Caco-2 (cell line): ENCODE results near the gene PARP11. TPM values are rescaled to one million over a fixed set of nuclear protein-coding genes. Genes with fewer than 3 reads are reported as not detected.

ENCODE experiments used
- BruUV-seq: library from RNA; stranded (reverse); fragments of 400-500 nt; replicated peaks from 2 replicates; lab custom pipeline; 2021; lab: Mats Ljungman, UMichigan
- CTCF ChIA-PET: fragments of 300-600 bp; sonication (Branson Sonifier 250); formaldehyde crosslinking; loops from one replicate; lab custom pipeline; 2022; ENCODE audit warnings: antibody characterized with exemption; lab: Charles Lee
- POLR2A ChIA-PET: fragments of 300-600 bp; sonication (Branson Sonifier 250); formaldehyde crosslinking; loops from one replicate; lab custom pipeline; 2022; ENCODE audit warnings: antibody characterized with exemption; lab: Charles Lee
- DNase-seq, 2 experiments: peaks; one replicate each; pipeline versions ENCODE4 v3.0.0 to v3.0.0-alpha.2; 2020 to 2022
- H3K27me3 ChIP-seq: replicated peaks from 2 replicates; pipeline ENCODE4 v1.6.0; 2011; ENCODE audit warnings: low read length; ENCODE audit not compliant: control insufficient read depth, insufficient read depth
- H3K36me3 ChIP-seq: 2 replicates; pipeline ENCODE4 v1.5.1; 2011; ENCODE audit warnings: low read length; ENCODE audit not compliant: control insufficient read depth, insufficient read depth
- H3K4me1 ChIP-seq: fragments of 250-450 bp; sonication (Bioruptor Pico); 2 replicates; pipeline ENCODE4 v1.5.1; 2020; ENCODE audit warnings: mild to moderate bottlenecking
- H3K4me3 ChIP-seq: 2 replicates; pipeline ENCODE4 v1.5.1; 2011; ENCODE audit warnings: low read depth, mild to moderate bottlenecking, control low read depth, low read length
- H3K9me3 ChIP-seq: fragments of 250-450 bp; sonication (Bioruptor Pico); 2 replicates; pipeline ENCODE4 v1.5.1; 2020; ENCODE audit warnings: mild to moderate bottlenecking, moderate library complexity
- H3K27ac Mint-ChIP-seq: one replicate; pipeline ENCODE4 v1.8.0; 2022; ENCODE audit warnings: mixed read lengths; ENCODE audit not compliant: unreplicated experiment
- H3K27me3 Mint-ChIP-seq: one replicate; pipeline ENCODE4 v1.8.0; 2022; ENCODE audit warnings: mixed read lengths; ENCODE audit not compliant: insufficient read depth, unreplicated experiment
- H3K36me3 Mint-ChIP-seq: one replicate; pipeline ENCODE4 v1.8.0; 2022; ENCODE audit warnings: mild to moderate bottlenecking, mixed read lengths; ENCODE audit not compliant: insufficient read depth, unreplicated experiment
- H3K4me1 Mint-ChIP-seq: one replicate; pipeline ENCODE4 v1.8.0; 2022; ENCODE audit warnings: low read depth, mixed read lengths; ENCODE audit not compliant: unreplicated experiment
- H3K4me3 Mint-ChIP-seq: one replicate; pipeline ENCODE4 v1.8.0; 2022; ENCODE audit warnings: mild to moderate bottlenecking, moderate library complexity, mixed read lengths; ENCODE audit not compliant: unreplicated experiment
- H3K9me3 Mint-ChIP-seq: one replicate; pipeline ENCODE4 v1.8.0; 2022; ENCODE audit warnings: mixed read lengths; ENCODE audit not compliant: unreplicated experiment
- CTCF ChIP-seq, 2 experiments: fragments of 200-600 bp in 1 of 2; IDR thresholded peaks; 1 replicate in 1 of 2; 2 replicates in 1 of 2; pipeline versions ENCODE4 v1.5.1 to v1.8.0; 2011 to 2022; ENCODE audit warnings: antibody characterized with exemption in 1 of 2, control low read depth in 1 of 2, inconsistent platforms in 1 of 2, low read depth in 1 of 2, low read length in 1 of 2, mild to moderate bottlenecking in 1 of 2, moderate library complexity in 1 of 2; ENCODE audit not compliant: insufficient read depth in 1 of 2, severe bottlenecking in 1 of 2, unreplicated experiment in 1 of 2
- intact Hi-C: fragments of 100-400 bp; cut with micrococcal nuclease; formaldehyde crosslinking; loops from one replicate; pipeline ENCODE4 v1.10.0; 2022; ENCODE audit not compliant: unreplicated experiment
- total RNA-seq: library from RNA; stranded (reverse); gene quantifications from 2 replicates; pipeline ENCODE4 v1.2.3, GENCODE V29; 2022

The PARP11 gene
- total RNA-seq, 1 experiment from 2014 or later = 18.1 TPM

DNA sequence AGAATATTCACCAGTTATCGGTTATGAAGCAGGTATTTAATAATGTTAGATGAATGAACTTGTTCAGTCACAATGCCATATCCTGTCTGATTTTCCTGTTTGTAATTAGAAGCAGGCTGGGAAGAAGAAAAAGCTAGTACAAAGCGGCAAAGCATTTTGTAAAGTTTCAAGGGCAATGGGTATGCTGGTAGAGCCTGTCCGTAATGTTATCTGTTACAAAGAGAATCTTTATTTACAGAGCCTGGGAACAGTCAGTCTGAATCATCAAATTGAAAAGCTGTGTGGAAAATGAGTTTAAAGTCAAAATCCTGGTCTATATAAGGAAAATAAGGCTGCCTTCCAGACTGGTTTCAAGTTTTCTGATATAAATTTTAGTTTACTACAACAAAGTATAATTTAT lies 40.5 kb downstream of the PARP11 start:
- H3K36me3 ChIP-seq = no peaks in the 10 kb centered on the region; the same call in 1 of the 2 replicates
- CTCF ChIA-PET = interaction anchor here (1.5 kb wide), 1 partner anchor 41 kb away, joined by 3 read pairs; the partner anchor contains the start of gene PARP11
- intact Hi-C loops = no loop called here
- no peaks in the 10 kb centered on the region for H3K27me3 Mint-ChIP-seq
- no peak for TF ChIP-seq CTCF (IDR thresholded peaks at IDR 0.05; ENCODE audit: insufficient read depth in 1 of 2, low read depth in 1 of 2, low read length in 1 of 2, severe bottlenecking in 1 of 2, unreplicated experiment in 1 of 2)
- H3K27me3 ChIP-seq = peaks cover 1% of the 10 kb centered on the region
- peaks cover 11% of the 10 kb centered on the region for H3K9me3 Mint-ChIP-seq
- no peak for DNase-seq
- POLR2A ChIA-PET = no interaction called here
- BruUV-seq = no TSS peak
- H3K9me3 ChIP-seq = no peaks in the 10 kb centered on the region
- peaks cover 6% of the 10 kb centered on the region for H3K36me3 Mint-ChIP-seq
- no peak overlapping the region for H3K27ac Mint-ChIP-seq
- no peak overlapping the region for H3K4me3 ChIP-seq
- H3K4me3 Mint-ChIP-seq = no peak overlapping the region
- peaks cover 17% of the 10 kb centered on the region for H3K4me1 Mint-ChIP-seq
- peaks cover 8% of the 10 kb centered on the region; the same call in 1 of the 2 replicates for H3K4me1 ChIP-seq

DNA sequence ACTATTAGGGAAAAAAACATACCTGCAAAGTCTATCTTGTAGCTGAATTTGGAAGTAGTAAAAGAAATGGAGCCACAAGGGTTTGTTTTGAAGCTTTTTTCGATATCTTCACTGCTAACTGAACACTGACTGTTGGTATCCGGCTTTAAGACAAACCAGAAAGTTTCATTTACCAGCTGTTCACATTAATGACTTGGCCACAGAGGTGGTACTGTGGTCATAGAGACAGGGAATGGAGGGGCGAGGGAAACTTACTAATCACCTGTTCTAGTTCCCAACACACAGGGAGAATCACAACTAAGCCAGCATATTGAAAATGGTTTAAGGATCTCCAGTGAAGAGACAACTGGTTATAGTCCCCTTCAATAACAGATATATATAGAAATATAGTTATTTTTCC lies 44.3 kb downstream of the PARP11 start:
- Mint-ChIP-seq H3K27me3 (no peaks in the 10 kb centered on the region), H3K9me3 (no peaks in the 10 kb centered on the region), H3K4me1 (no peaks in the 10 kb centered on the region), H3K27ac (no peak overlapping the region), H3K36me3 (no peaks in the 10 kb centered on the region), H3K4me3 (no peak overlapping the region)
- intact Hi-C loops = no loop called here
- no peaks in the 10 kb centered on the region; the same call in 1 of the 2 replicates for H3K27me3 ChIP-seq
- H3K4me1 ChIP-seq = peaks cover 8% of the 10 kb centered on the region; the same call in 1 of the 2 replicates
- ChIA-PET CTCF (no interaction called here), POLR2A (no interaction called here)
- H3K4me3 ChIP-seq = no peak overlapping the region
- TF ChIP-seq CTCF (IDR thresholded peaks at IDR 0.05; ENCODE audit: insufficient read depth in 1 of 2, low read depth in 1 of 2, low read length in 1 of 2, severe bottlenecking in 1 of 2, unreplicated experiment in 1 of 2) = no peak
- no peaks in the 10 kb centered on the region for H3K9me3 ChIP-seq
- no TSS peak for BruUV-seq
- DNase-seq = no peak
- H3K36me3 ChIP-seq = no peaks in the 10 kb centered on the region

DNA sequence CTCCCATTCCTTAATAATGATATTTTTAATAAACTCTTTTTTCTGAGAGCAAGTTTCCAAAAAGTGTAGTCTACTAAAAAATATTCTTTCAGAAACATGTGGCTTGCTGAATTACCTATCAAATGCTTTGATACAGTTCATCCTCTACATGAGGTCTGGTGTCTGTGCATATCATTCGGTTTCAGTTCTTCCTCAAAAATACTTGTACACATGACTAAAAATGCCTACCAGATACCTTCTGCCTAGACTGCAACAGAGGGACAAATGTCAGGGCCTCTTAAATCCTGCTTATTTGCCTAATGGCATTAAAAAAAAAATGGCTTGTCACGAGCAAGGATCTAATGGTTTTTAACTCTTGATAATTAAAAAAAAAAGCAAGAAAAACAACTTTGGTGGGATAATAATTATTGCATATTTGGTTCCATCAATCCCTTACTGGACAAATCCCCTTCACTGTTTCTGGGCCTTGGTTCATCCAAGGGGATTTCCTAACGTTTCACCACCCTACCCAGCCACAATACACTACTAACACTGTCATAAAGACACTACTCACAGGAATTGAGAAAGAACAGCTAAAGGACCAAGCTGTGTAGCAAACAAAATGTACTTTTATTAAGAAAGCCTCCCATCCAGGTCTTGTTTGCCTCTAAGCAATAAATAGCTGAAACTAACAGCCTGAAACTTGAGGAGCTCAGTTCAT lies 45.7 kb downstream of the PARP11 start:
- Mint-ChIP-seq H3K4me3 (no peak overlapping the region), H3K27ac (no peak overlapping the region), H3K27me3 (no peaks in the 10 kb centered on the region), H3K9me3 (no peaks in the 10 kb centered on the region), H3K4me1 (no peaks in the 10 kb centered on the region), H3K36me3 (no peaks in the 10 kb centered on the region)
- POLR2A ChIA-PET = no interaction called here
- CTCF ChIA-PET = no interaction called here
- Histone ChIP-seq H3K4me1 (peaks cover 2% of the 10 kb centered on the region; the same call in 1 of the 2 replicates), H3K36me3 (no peaks in the 10 kb centered on the region), H3K4me3 (no peak overlapping the region), H3K27me3 (no peaks in the 10 kb centered on the region), H3K9me3 (no peaks in the 10 kb centered on the region)
- BruUV-seq = no TSS peak
- no peak for TF ChIP-seq CTCF (IDR thresholded peaks at IDR 0.05; ENCODE audit: insufficient read depth in 1 of 2, low read depth in 1 of 2, low read length in 1 of 2, severe bottlenecking in 1 of 2, unreplicated experiment in 1 of 2)
- intact Hi-C loops = no loop called here
- DNase-seq = no peak
